ENCODE data around the gene SEC14L5. TPM values are rescaled to one million over a fixed set of nuclear protein-coding genes. Genes with fewer than 3 reads are reported as not detected.

SEC14L5 gene
- total RNA-seq, 1 experiment from 2014 or later = 2.3 TPM

GRCh38 chr16:4913130-4913773, 44.9 kb upstream of the SEC14L5 start (continued):
- TF ChIP-seq ZNF671 (CRISPR knock-in tag; IDR thresholded peaks at IDR 0.05) = no peak

- no peaks in the 10 kb centered on the region for H3K36me3 Mint-ChIP-seq
- TF ChIP-seq OVOL2 (CRISPR knock-in tag; IDR thresholded peaks at IDR 0.05; ENCODE audit: borderline replicate concordance) = no peak
- TF ChIP-seq CREB1 (CRISPR knock-in tag; IDR thresholded peaks at IDR 0.05) = no peak
- no peak for TF ChIP-seq ESRRA (CRISPR knock-in tag; IDR thresholded peaks at IDR 0.05; ENCODE audit: borderline replicate concordance)
- no peak for TF ChIP-seq MAX (CRISPR knock-in tag; IDR thresholded peaks at IDR 0.05)
- TF ChIP-seq CBFB (CRISPR knock-in tag; IDR thresholded peaks at IDR 0.05; ENCODE audit: low read depth) = no peak
- no peak for TF ChIP-seq ZNF121 (CRISPR knock-in tag; IDR thresholded peaks at IDR 0.05)
- TF ChIP-seq STAT6 (CRISPR knock-in tag; conservative IDR thresholded peaks at IDR 0.05; ENCODE audit: low read depth) = no peak
- no peak for TF ChIP-seq ETV6 (CRISPR knock-in tag; IDR thresholded peaks at IDR 0.05)
- no peak for TF ChIP-seq PRRX2 (CRISPR knock-in tag; IDR thresholded peaks at IDR 0.05)
- TF ChIP-seq ZNF317 (CRISPR knock-in tag; IDR thresholded peaks at IDR 0.05; ENCODE audit: borderline replicate concordance, low read depth) = no peak
- TF ChIP-seq E2F4 (CRISPR knock-in tag; IDR thresholded peaks at IDR 0.05; ENCODE audit: borderline replicate concordance, low read depth) = no peak
- no peak overlapping the region for H3K4me3 Mint-ChIP-seq
- ATAC-seq = no peak
- ChIA-PET CTCF (interaction anchor here (1.3 to 2.1 kb wide), 4 partner anchors 17 to 44 kb away, joined by 3 to 6 read pairs (median 4); partner anchors contain the start of gene SEC14L5), POLR2A (no interaction called here)
- no peaks in the 10 kb centered on the region for H3K27me3 Mint-ChIP-seq (ENCODE audit: low read depth)
- DNase-seq (ENCODE audit: low spot score) = no peak
- H3K4me1 Mint-ChIP-seq = peaks cover 11% of the 10 kb centered on the region
- no peaks in the 10 kb centered on the region for H3K9me3 Mint-ChIP-seq
- H3K27ac Mint-ChIP-seq = peak overlapping the region; percentile 32; the same call in 1 of the 2 replicates
Measured at GRCh38 chr16:4913774-4914525, 44.2 kb upstream of the SEC14L5 start.

GRCh38 chr16:4914528-4915225, 43.5 kb upstream of the SEC14L5 start:
- CTCF ChIA-PET = interaction anchor here (2.1 kb wide), 1 partner anchor 21 kb away, joined by 6 read pairs; no protein-coding TSS in a partner anchor
- POLR2A ChIA-PET = no interaction called here
- Mint-ChIP-seq H3K4me3 (no peak overlapping the region), H3K9me3 (no peaks in the 10 kb centered on the region), H3K27ac (no peak overlapping the region), H3K4me1 (peaks cover 12% of the 10 kb centered on the region), H3K27me3 (ENCODE audit: low read depth) (no peaks in the 10 kb centered on the region), H3K36me3 (no peaks in the 10 kb centered on the region)
- no peak for ATAC-seq
- no peak for DNase-seq (ENCODE audit: low spot score)
- TF ChIP-seq ZNF281 (CRISPR knock-in tag; IDR thresholded peaks at IDR 0.05) (no peak), SP1 (CRISPR knock-in tag; conservative IDR thresholded peaks at IDR 0.05) (no peak), ERG (CRISPR knock-in tag; IDR thresholded peaks at IDR 0.05) (no peak), FOXP4 (CRISPR knock-in tag; IDR thresholded peaks at IDR 0.05) (no peak), E2F1 (CRISPR knock-in tag; IDR thresholded peaks at IDR 0.05) (no peak), E2F4 (CRISPR knock-in tag; IDR thresholded peaks at IDR 0.05; ENCODE audit: borderline replicate concordance, low read depth) (no peak), ZNF671 (CRISPR knock-in tag; IDR thresholded peaks at IDR 0.05) (no peak), CREB1 (CRISPR knock-in tag; IDR thresholded peaks at IDR 0.05) (no peak)
